ENCODE results near the gene FAM13A.
"Not testable (repeated sequence)": the region's sequence is repeated elsewhere in the genome, so short reads cannot be mapped to it uniquely, and the experiment has no call there.

The FAM13A gene

GRCh38 chr4:88897180-88897579, 159.8 kb downstream of the FAM13A start:
- H3K4me3 ChIP-seq (ENCODE audit: low read depth, low read length) = no peak overlapping the region
- TF ChIP-seq CTCF (IDR thresholded peaks at IDR 0.05; ENCODE audit: control insufficient read depth, extremely low read depth, insufficient read depth) = no peak
- DNase-seq (ENCODE audit: low read depth) = no peak

DNA sequence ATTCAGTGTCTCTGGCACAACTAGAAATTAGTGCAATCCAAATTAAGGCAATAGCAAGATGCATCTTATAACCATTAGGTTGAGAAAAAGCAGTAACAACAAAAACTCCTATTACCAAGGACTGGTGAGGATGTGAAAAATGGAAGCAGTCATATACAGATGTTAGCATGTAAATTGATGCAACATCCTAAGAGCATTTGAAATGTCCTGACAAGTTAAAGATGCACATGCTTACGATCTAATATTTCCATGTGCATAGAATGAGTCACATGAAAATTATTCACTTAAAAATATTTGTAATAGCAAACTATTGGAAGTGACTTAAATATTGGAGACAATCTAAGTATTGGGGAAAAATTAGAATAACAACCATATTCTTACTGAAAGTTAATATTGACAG, 163.0 kb downstream of the FAM13A start:
- TF ChIP-seq CTCF (IDR thresholded peaks at IDR 0.05; ENCODE audit: control insufficient read depth, extremely low read depth, insufficient read depth) = no peak
- no peak for DNase-seq (ENCODE audit: low read depth)
- H3K4me3 ChIP-seq (ENCODE audit: low read depth, low read length) = no peak overlapping the region

- DNase-seq (ENCODE audit: low read depth) = no peak
- H3K4me3 ChIP-seq (ENCODE audit: low read depth, low read length) = no peak overlapping the region
- no peak for TF ChIP-seq CTCF (IDR thresholded peaks at IDR 0.05; ENCODE audit: control insufficient read depth, extremely low read depth, insufficient read depth)
These were observed 164.3 kb downstream of the FAM13A start for GRCh38 chr4:88892646-88893045.

DNA sequence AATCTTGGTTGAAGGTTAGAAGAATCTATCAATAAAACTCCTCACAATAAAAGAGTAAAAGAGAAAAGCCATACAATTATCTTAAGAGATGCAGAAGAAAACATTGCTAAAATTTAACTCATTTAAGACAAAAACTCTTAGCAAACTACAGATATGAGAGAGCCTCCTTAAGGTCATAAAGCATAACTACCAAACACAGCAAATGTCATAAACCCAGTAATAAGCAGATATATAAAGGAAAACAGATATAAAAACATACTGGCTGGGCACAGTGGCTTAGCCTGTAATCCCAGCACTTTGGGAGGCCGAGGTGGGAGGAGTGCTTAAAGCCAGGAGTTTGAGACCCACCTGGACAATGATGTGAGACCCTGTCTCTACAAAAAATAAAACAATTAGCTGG, 165.3 kb downstream of the FAM13A start:
- DNase-seq (ENCODE audit: low read depth) = no peak
- 0 out of 2 replicates have a peak, but pooled peaks have one; percentile 7 for TF ChIP-seq CTCF (IDR thresholded peaks at IDR 0.05; ENCODE audit: control insufficient read depth, extremely low read depth, insufficient read depth)

GRCh38 chr4:88887409-88887808, 169.6 kb downstream of the FAM13A start:
- not testable (repeated sequence) for H3K4me3 ChIP-seq (ENCODE audit: low read depth, low read length)

More for the DNA sequence above, 165.3 kb downstream of the FAM13A start:
- no peak overlapping the region for H3K4me3 ChIP-seq (ENCODE audit: low read depth, low read length)

DNA sequence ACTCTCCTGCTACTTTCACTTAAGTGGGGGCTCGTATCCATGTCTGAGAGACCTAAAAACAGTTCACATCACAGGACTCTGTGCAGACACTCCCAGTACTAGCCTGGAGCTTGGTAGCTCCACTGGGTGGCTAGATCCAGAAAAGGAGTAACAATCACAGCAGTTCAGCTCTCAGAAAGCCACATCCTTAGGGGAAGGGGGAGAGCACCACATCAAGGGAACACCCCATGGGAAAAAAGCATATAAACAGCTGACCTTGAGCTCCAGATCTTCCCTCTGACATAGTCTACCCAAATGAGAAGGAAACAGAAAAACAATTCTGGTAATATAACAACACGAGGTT, 175.8 kb downstream of the FAM13A start:
- H3K4me3 ChIP-seq (ENCODE audit: low read depth, low read length) = no peak overlapping the region
- TF ChIP-seq CTCF (IDR thresholded peaks at IDR 0.05; ENCODE audit: control insufficient read depth, extremely low read depth, insufficient read depth) = no peak
- no peak for DNase-seq (ENCODE audit: low read depth)

More at GRCh38 chr4:88887409-88887808, 169.6 kb downstream of the FAM13A start:
- not testable (repeated sequence) for DNase-seq (ENCODE audit: low read depth)

GRCh38 chr4:88880501-88881226, 176.3 kb downstream of the FAM13A start:
- no peak overlapping the region for H3K4me3 ChIP-seq (ENCODE audit: low read depth, low read length)
- DNase-seq (ENCODE audit: low read depth) = peak; percentile 63

More at GRCh38 chr4:88880501-88881226, 176.3 kb downstream of the FAM13A start:
- no peak for TF ChIP-seq CTCF (IDR thresholded peaks at IDR 0.05; ENCODE audit: control insufficient read depth, extremely low read depth, insufficient read depth)

Measured in LNCaP clone FGC (cell line).